HepG2 (cell line): ENCODE results near the gene DLX4. TPM values are rescaled to one million over a fixed set of nuclear protein-coding genes. Genes with fewer than 3 reads are reported as not detected.

Source experiments
- CEBPG ChIP-seq: IDR thresholded peaks from 2 replicates; pipeline ENCODE4 v1.6.1; 2016
- DMAP1 ChIP-seq: IDR thresholded peaks from 2 replicates; pipeline ENCODE4 v1.6.1; 2016
- FOXO1 ChIP-seq: sonication (generic); formaldehyde crosslinking; IDR thresholded peaks from 2 replicates; pipeline ENCODE4 v1.4.0; 2020; ENCODE audit warnings: missing genetic modification reagents
- HNRNPL ChIP-seq: fragments of 200-400 bp; formaldehyde crosslinking; IDR thresholded peaks from 2 replicates; pipeline ENCODE4 v1.6.1; 2017; ENCODE audit warnings: mild to moderate bottlenecking, low read depth, low read length
- KAT7 ChIP-seq: IDR thresholded peaks from 2 replicates; pipeline ENCODE4 v1.6.1; 2018; ENCODE audit warnings: borderline replicate concordance, missing compliant biosample characterization
- MAFG ChIP-seq: sonication (generic); formaldehyde crosslinking; IDR thresholded peaks from 2 replicates; pipeline ENCODE4 v1.5.1; 2020; ENCODE audit warnings: mild to moderate bottlenecking, missing genetic modification reagents
- PATZ1 ChIP-seq: sonication (generic); formaldehyde crosslinking; IDR thresholded peaks from 2 replicates; pipeline ENCODE4 v1.4.0; 2020; ENCODE audit warnings: missing genetic modification reagents
- RBFOX2 ChIP-seq: fragments of 200-400 bp; formaldehyde crosslinking; IDR thresholded peaks from 2 replicates; pipeline ENCODE4 v1.6.1; 2017; ENCODE audit warnings: low read depth, mild to moderate bottlenecking, low read length
- SPEN ChIP-seq: sonication (generic); formaldehyde crosslinking; IDR thresholded peaks from 2 replicates; pipeline ENCODE4 v1.5.1; 2020; ENCODE audit warnings: low read depth, mild to moderate bottlenecking, missing genetic modification reagents
- SRSF4 ChIP-seq: fragments of 200-400 bp; formaldehyde crosslinking; IDR thresholded peaks from one replicate; pipeline ENCODE4 v1.6.1; 2018; ENCODE audit warnings: mild to moderate bottlenecking, low read depth, low read length, moderate library complexity; ENCODE audit not compliant: poor library complexity, severe bottlenecking
- YY1 ChIP-seq: IDR thresholded peaks from 2 replicates; pipeline ENCODE4 v1.6.1; 2011; ENCODE audit warnings: low read length, low read depth, moderate library complexity, mild to moderate bottlenecking; ENCODE audit not compliant: insufficient read depth, insufficient replicate concordance
- ZBTB26 ChIP-seq: IDR thresholded peaks from 2 replicates; pipeline ENCODE4 v1.6.1; 2016; ENCODE audit warnings: missing compliant biosample characterization, missing genetic modification reagents, borderline replicate concordance
- ZFP36L1 ChIP-seq: sonication (generic); formaldehyde crosslinking; IDR thresholded peaks from 2 replicates; pipeline ENCODE4 v1.8.0; 2022; ENCODE audit warnings: mild to moderate bottlenecking, missing genetic modification reagents, moderate library complexity
- ZFP82 ChIP-seq: sonication (generic); formaldehyde crosslinking; IDR thresholded peaks from 2 replicates; pipeline ENCODE4 v1.5.1; 2020; ENCODE audit warnings: mild to moderate bottlenecking, missing genetic modification reagents, borderline replicate concordance
- ZNF512B ChIP-seq: sonication (generic); formaldehyde crosslinking; IDR thresholded peaks from 2 replicates; pipeline ENCODE4 v1.5.1; 2020; ENCODE audit warnings: missing genetic modification reagents, mild to moderate bottlenecking, borderline replicate concordance
- ZNF550 ChIP-seq: sonication (generic); formaldehyde crosslinking; IDR thresholded peaks from 2 replicates; pipeline ENCODE4 v1.4.0; 2020; ENCODE audit warnings: mild to moderate bottlenecking, missing genetic modification reagents, borderline replicate concordance
- ZNF616 ChIP-seq: sonication (generic); formaldehyde crosslinking; IDR thresholded peaks from 2 replicates; pipeline ENCODE4 v1.5.0; 2020; ENCODE audit warnings: low read depth, mild to moderate bottlenecking, missing genetic modification reagents
- ZNF761 ChIP-seq: sonication (generic); formaldehyde crosslinking; conservative IDR thresholded peaks from 2 replicates; pipeline ENCODE4 v1.4.0; 2020; ENCODE audit warnings: mild to moderate bottlenecking, missing genetic modification reagents
- polyA plus RNA-seq, 8 experiments: library from polyadenylated mRNA; depleted of rRNA in 3 of 8; stranded (reverse) in 7 of 8; unstranded in 1 of 8; fragments of >200 nt; fragmentation: Illumina TruSeq in 4 of 8; extraction: Trizol in 4 of 8; gene quantifications; 2 replicates each; pipeline versions ENCODE4 v1.2.1 to v1.2.3, GENCODE V29; 2011 to 2016; ENCODE audit warnings: low read depth in 4 of 8, missing spikeins in 1 of 8, mixed read lengths in 1 of 8; ENCODE audit not compliant: insufficient read depth in 1 of 8
- total RNA-seq, 5 experiments: library from RNA; depleted of rRNA; stranded (reverse); fragments of >200 nt; fragmentation: Illumina TruSeq; extraction: Trizol; gene quantifications; 2 replicates each; pipeline ENCODE4 v1.2.3, GENCODE V29; 2016; ENCODE audit warnings: low read depth in 1 of 5
- TF ChIP-seq, protein P1 (sequence below): IDR thresholded peaks from 2 replicates; pipeline ENCODE4 v1.6.1; 2016; ENCODE audit warnings: low read depth
- TF ChIP-seq, protein P2 (sequence below), 2 experiments: sonication (generic) in 1 of 2; formaldehyde crosslinking in 1 of 2; IDR thresholded peaks; 2 replicates each; pipeline versions ENCODE4 v1.4.0 to v1.6.1; 2018 to 2020; ENCODE audit warnings: missing genetic modification reagents in 2 of 2, borderline replicate concordance in 1 of 2, low read depth in 1 of 2, mild to moderate bottlenecking in 1 of 2, missing biosample characterization in 1 of 2

DLX4 gene
- total and polyA plus RNA-seq, 2 of the 13 experiments (the other 11 are each of a cell fraction or from before 2014, with no cell fraction given) = 0.55 to 2.3 TPM

GRCh38 chr17:49952209-49952911 is 16.6 kb upstream of the DLX4 start (continued):
- TF ChIP-seq, protein P1, sequence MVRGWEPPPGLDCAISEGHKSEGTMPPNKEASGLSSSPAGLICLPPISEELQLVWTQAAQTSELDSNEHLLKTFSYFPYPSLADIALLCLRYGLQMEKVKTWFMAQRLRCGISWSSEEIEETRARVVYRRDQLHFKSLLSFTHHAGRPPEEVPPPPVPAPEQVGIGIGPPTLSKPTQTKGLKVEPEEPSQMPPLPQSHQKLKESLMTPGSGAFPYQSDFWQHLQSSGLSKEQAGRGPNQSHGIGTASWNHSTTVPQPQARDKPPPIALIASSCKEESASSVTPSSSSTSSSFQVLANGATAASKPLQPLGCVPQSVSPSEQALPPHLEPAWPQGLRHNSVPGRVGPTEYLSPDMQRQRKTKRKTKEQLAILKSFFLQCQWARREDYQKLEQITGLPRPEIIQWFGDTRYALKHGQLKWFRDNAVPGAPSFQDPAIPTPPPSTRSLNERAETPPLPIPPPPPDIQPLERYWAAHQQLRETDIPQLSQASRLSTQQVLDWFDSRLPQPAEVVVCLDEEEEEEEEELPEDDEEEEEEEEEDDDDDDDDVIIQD = no peak
- TF ChIP-seq ZBTB26 (CRISPR knock-in tag) (no peak), KAT7 (CRISPR knock-in tag) (no peak), MAFG (CRISPR knock-in tag) (no peak), YY1 (no peak), ZNF550 (CRISPR knock-in tag) (no peak), ZFP36L1 (CRISPR knock-in tag) (no peak), RBFOX2 (no peak), SPEN (CRISPR knock-in tag) (no peak), ZFP82 (CRISPR knock-in tag) (no peak), ZNF512B (CRISPR knock-in tag) (0 out of 2 replicates have a peak, but pooled peaks have one; percentile 56), SRSF4 (no peak), FOXO1 (CRISPR knock-in tag) (0 out of 2 replicates have a peak, but pooled peaks have one; percentile 40), PATZ1 (CRISPR knock-in tag) (0 out of 2 replicates have a peak, but pooled peaks have one; percentile 8), ZNF761 (CRISPR knock-in tag) (no peak), CEBPG (CRISPR knock-in tag) (no peak), DMAP1 (CRISPR knock-in tag) (no peak), ZNF616 (no peak), HNRNPL (no peak)
- TF ChIP-seq, protein P2, sequence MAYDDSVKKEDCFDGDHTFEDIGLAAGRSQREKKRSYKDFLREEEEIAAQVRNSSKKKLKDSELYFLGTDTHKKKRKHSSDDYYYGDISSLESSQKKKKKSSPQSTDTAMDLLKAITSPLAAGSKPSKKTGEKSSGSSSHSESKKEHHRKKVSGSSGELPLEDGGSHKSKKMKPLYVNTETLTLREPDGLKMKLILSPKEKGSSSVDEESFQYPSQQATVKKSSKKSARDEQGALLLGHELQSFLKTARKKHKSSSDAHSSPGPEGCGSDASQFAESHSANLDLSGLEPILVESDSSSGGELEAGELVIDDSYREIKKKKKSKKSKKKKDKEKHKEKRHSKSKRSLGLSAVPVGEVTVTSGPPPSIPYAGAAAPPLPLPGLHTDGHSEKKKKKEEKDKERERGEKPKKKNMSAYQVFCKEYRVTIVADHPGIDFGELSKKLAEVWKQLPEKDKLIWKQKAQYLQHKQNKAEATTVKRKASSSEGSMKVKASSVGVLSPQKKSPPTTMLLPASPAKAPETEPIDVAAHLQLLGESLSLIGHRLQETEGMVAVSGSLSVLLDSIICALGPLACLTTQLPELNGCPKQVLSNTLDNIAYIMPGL (CRISPR knock-in tag; IDR thresholded peaks at IDR 0.05; ENCODE audit: borderline replicate concordance in 1 of 2, low read depth in 1 of 2) = peak in 1 of 2 experiments; percentile 42; a peak in 1 of 4 replicates
